HEK293T (cell line): Measurements from ENCODE around the gene MYLK4.

ENCODE experiments used
- BHLHE40 ChIP-seq: fragments of 450-650 bp; IDR thresholded peaks from 2 replicates; pipeline ENCODE4 v1.6.1; 2016; ENCODE audit warnings: mild to moderate bottlenecking, moderate library complexity, borderline replicate concordance
- ELF4 ChIP-seq: fragments of 450-650 bp; IDR thresholded peaks from 2 replicates; pipeline ENCODE4 v1.6.1; 2017; ENCODE audit warnings: antibody characterized with exemption
- FOXA1 ChIP-seq: fragments of 450-650 bp; IDR thresholded peaks from 2 replicates; pipeline ENCODE4 v1.6.1; 2016; ENCODE audit warnings: mild to moderate bottlenecking
- FOXK2 ChIP-seq: fragments of 450-650 bp; IDR thresholded peaks from 2 replicates; pipeline ENCODE4 v1.6.1; 2016; ENCODE audit warnings: mild to moderate bottlenecking
- FOXM1 ChIP-seq: fragments of 450-650 bp; IDR thresholded peaks from 2 replicates; pipeline ENCODE4 v1.6.1; 2017; ENCODE audit warnings: mild to moderate bottlenecking, borderline replicate concordance
- HDGF ChIP-seq: fragments of 450-650 bp; IDR thresholded peaks from 2 replicates; pipeline ENCODE4 v1.6.1; 2017; ENCODE audit warnings: antibody characterized with exemption, borderline replicate concordance
- LEF1 ChIP-seq: fragments of 450-650 bp; IDR thresholded peaks from 2 replicates; pipeline ENCODE4 v1.6.1; 2017; ENCODE audit warnings: mild to moderate bottlenecking, borderline replicate concordance
- NFRKB ChIP-seq: fragments of 450-650 bp; IDR thresholded peaks from 2 replicates; pipeline ENCODE4 v1.6.1; 2016; ENCODE audit warnings: mild to moderate bottlenecking, moderate library complexity
- PKNOX1 ChIP-seq: fragments of 450-650 bp; IDR thresholded peaks from 2 replicates; pipeline ENCODE4 v1.6.1; 2016
- SP1 ChIP-seq: fragments of 450-650 bp; IDR thresholded peaks from 2 replicates; pipeline ENCODE4 v1.6.1; 2017

DNA sequence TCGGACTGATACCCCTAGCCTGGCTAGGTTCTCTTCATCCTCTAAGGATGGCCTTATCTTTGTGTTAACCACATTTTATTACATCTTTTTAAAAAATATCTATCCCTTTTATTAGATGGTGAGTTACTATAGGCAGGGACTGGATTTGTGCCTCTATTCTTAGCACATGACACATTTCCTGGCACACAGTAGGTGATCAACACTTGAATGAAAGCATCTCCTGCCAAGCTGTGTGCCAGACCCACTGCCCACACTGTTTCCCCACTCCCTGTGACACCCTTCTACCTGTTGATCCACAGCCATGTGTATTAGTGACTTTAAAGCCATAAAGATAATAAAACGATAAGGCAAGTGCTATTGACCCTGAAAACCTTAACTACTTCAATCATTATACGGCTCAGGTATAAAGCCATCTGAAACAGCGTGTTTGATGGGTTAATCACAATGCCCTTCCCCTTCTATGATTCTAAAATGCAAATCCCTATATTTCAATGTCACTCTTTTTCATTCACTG is 73.6 kb downstream of the MYLK4 start:
- TF ChIP-seq SP1 (no peak), LEF1 (no peak), FOXM1 (no peak), ELF4 (no peak), HDGF (no peak), BHLHE40 (no peak), FOXA1 (no peak), FOXK2 (no peak), NFRKB (no peak), PKNOX1 (no peak)
